Bronchial epithelial cell (primary cell): ENCODE results near the gene DHX35. TPM values are rescaled to one million over a fixed set of nuclear protein-coding genes. Genes with fewer than 3 reads are reported as not detected.

Experiments used
- DNase-seq: peaks from one replicate; pipeline ENCODE4 v3.0.0-alpha.2; 2010; ENCODE audit warnings: low read depth
- FAIRE-seq: peaks from 2 replicates; lab custom pipeline; 2011; peaks lifted over from hg19 to GRCh38; lab: Jason Lieb, UNC
- H3K27me3 ChIP-seq: 2 replicates; pipeline ENCODE4 v1.5.1; 2011; ENCODE audit warnings: low read length; ENCODE audit not compliant: control insufficient read depth, insufficient read depth
- H3K36me3 ChIP-seq: 2 replicates; pipeline ENCODE4 v1.5.1; 2011; ENCODE audit warnings: low read length; ENCODE audit not compliant: control insufficient read depth, insufficient read depth
- H3K4me3 ChIP-seq: 2 replicates; pipeline ENCODE4 v1.5.1; 2011; ENCODE audit warnings: mild to moderate bottlenecking, low read depth, low read length, control low read depth
- total RNA-seq: library from RNA; depleted of rRNA; stranded (reverse); fragments of >200 nt; gene quantifications from 2 replicates; pipeline ENCODE4 v1.2.1, GENCODE V29; 2014
- TF ChIP-seq, protein P1 (sequence below): IDR thresholded peaks from 2 replicates; pipeline ENCODE4 v1.5.1; 2011; ENCODE audit warnings: mild to moderate bottlenecking, moderate library complexity, low read length, control low read depth, inconsistent platforms; ENCODE audit not compliant: insufficient read depth, severe bottlenecking

The DHX35 gene
- total RNA-seq, 1 donor from 2014 or later: 8.2 TPM

DNA sequence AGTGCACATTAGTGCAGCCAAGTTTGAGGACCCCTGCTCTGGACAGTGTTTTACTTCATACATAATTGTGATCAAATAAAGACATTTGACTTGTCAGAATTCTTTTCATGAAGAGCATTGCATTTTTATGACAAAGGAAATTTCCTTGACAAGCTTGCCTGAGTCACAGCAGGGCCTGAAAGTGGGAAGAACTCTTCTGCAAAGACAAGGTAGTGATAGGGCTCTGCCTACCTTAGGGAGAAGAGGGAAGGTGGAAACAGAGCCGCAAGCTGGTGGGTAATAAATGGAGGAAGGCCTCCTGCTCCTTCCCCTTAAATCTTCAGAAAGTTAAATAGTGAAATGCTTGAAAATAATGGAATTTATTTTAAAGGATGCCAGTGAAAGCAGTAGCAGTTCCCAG lies 118.2 kb downstream of the DHX35 start:
- DNase-seq (no peak), FAIRE-seq (no peak)
- no peaks in the 10 kb centered on the region for H3K36me3 ChIP-seq
- TF ChIP-seq, protein P1, sequence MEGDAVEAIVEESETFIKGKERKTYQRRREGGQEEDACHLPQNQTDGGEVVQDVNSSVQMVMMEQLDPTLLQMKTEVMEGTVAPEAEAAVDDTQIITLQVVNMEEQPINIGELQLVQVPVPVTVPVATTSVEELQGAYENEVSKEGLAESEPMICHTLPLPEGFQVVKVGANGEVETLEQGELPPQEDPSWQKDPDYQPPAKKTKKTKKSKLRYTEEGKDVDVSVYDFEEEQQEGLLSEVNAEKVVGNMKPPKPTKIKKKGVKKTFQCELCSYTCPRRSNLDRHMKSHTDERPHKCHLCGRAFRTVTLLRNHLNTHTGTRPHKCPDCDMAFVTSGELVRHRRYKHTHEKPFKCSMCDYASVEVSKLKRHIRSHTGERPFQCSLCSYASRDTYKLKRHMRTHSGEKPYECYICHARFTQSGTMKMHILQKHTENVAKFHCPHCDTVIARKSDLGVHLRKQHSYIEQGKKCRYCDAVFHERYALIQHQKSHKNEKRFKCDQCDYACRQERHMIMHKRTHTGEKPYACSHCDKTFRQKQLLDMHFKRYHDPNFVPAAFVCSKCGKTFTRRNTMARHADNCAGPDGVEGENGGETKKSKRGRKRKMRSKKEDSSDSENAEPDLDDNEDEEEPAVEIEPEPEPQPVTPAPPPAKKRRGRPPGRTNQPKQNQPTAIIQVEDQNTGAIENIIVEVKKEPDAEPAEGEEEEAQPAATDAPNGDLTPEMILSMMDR: no peak
- no peak overlapping the region for H3K4me3 ChIP-seq
- peaks cover 2% of the 10 kb centered on the region for H3K27me3 ChIP-seq

DNA sequence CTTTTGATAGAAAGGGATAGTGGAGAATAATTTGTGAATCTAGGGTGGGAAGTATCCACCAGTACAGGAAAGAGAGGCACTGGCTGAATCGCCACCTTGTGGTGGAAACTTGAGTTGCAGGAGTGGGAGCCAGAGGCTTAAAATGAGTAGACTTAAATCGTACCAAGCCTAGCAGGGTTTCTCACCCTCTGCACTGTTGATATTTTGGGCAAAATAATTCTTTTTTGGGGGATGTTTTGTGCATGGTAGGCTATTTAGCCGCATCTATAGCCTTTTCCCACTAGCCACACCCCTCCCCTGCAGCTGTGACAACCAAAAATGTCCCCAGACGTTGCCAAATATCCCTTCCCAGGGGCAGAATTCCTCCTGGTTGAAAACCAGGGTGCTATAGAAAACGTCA lies 119.1 kb downstream of the DHX35 start:
- peaks cover 2% of the 10 kb centered on the region for H3K27me3 ChIP-seq
- DNase-seq (peak; percentile 65), FAIRE-seq (peak; percentile 55)
- no peak overlapping the region for H3K4me3 ChIP-seq
- H3K36me3 ChIP-seq: no peaks in the 10 kb centered on the region
- TF ChIP-seq, protein P1: peak; percentile 84

DNA sequence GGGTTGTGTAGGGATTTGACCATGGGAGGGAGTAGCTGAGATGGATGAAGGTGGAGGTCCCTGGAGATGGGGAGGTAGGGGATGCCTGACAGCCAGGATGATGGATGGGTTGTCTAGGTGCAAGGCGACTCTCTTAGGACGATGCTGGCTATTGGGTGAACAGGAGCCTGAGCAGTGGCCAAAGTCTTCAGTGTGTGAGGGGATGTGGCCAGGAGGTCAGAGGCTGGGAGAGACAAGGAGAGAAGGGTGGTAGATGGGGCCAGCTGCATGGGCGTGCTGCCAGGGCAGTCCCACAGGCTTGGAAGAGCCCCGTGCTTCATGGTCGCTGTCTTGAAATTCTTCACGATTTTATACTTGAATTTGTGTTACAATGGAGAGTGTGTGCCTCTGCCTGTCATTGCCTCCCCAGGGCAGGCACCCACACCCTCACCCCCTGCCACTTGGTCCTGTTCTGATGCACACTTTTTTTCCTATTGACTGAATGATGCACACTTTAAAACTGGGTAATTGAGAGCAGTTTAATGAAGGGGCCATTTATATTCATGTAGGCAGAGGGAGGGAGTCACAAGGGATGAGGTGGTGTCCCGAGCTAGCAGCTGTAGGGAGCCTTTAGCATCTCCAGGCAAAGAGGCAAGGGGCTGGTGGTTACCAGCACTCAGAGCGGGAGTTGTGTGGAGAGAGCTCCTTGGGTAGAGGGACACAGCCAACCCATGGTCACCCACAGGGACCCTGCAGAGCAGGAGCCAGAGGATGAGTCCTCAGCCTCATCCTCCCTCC lies 120.7 kb downstream of the DHX35 start:
- no peak overlapping the region for H3K4me3 ChIP-seq
- DNase-seq (no peak), FAIRE-seq (no peak)
- peaks cover 2% of the 10 kb centered on the region for H3K27me3 ChIP-seq
- TF ChIP-seq, protein P1: no peak
- no peaks in the 10 kb centered on the region for H3K36me3 ChIP-seq

DNA sequence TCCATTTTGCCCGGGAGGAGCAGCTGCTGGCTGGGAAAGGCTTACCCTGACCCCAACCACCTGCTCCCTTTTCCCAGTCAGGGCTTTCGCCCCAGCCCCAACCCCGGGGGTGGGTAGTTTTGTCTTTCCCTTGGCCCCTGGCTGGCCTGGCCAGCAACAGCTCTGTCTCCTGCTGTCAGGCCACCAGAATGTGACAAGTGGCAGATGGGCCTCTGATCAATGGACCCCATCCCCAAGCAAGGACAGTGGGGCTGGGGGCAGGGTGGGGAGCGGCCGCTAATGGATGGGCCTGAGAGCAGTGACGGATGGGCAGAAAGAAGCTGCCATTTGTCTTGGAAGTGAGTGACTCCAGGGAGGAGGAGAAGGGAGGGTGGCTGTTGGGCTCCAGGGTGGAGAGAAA lies 121.6 kb downstream of the DHX35 start:
- Histone ChIP-seq H3K36me3 (no peaks in the 10 kb centered on the region), H3K4me3 (no peak overlapping the region), H3K27me3 (peaks cover 2% of the 10 kb centered on the region)
- TF ChIP-seq, protein P1: no peak
- DNase-seq (no peak), FAIRE-seq (no peak)

DNA sequence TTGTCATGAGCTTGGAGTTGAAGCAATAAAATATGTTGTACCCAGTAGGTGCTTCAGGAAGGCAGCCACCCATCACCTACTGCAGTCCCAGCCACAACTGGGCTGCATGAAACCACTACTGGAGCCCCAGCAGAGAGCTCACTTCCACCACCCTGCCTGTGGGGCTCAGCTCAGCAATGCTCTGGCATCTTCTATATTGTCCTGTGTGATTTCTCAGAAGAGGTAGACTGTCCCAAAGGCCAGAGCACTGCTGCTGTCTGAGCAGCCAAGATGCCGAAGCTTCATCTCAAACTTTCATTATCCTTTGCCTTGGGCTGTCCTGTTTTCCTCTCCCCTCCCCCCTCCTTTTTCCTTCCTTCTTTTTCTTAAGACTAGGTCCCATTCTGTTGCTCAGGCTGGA lies 126.9 kb downstream of the DHX35 start:
- Histone ChIP-seq H3K4me3 (no peak overlapping the region), H3K36me3 (no peaks in the 10 kb centered on the region), H3K27me3 (no peaks in the 10 kb centered on the region)
- no peak for DNase-seq
- no peak for FAIRE-seq
- TF ChIP-seq, protein P1: no peak

Other genes with a start within 250 kb of the DHX35 start
- gene SLC32A1, start 237.9 kb upstream of the DHX35 start, total RNA-seq: under 0.01 TPM in 1 of 2 replicates, not detected in the other
- 12.4 and 20.3 TPM in 2 replicates for gene ACTR5, start 213.9 kb upstream of the DHX35 start, total RNA-seq
- gene PPP1R16B, start 156.6 kb upstream of the DHX35 start, total RNA-seq: 0.26 and 0.77 TPM in 2 replicates
- 2.6 and 5.1 TPM in 2 replicates for gene FAM83D, start 35.9 kb upstream of the DHX35 start, total RNA-seq